ENCODE results near the gene BCAM. TPM values are rescaled to one million over a fixed set of nuclear protein-coding genes. Genes with fewer than 3 reads are reported as not detected.
"Not testable (repeated sequence)": the region's sequence is repeated elsewhere in the genome, so short reads cannot be mapped to it uniquely, and the experiment has no call there.

Gene BCAM
- total and polyA plus RNA-seq, 7 donors: 12.5 to 44.9 (median 20.0) TPM

- no peak for DNase-seq
- H3K36me3 ChIP-seq (ENCODE audit: insufficient read depth in 1 of 2, low read depth in 1 of 2): no peaks in the 10 kb centered on the region
- H3K9me3 ChIP-seq: no peaks in the 10 kb centered on the region
- H3K27me3 ChIP-seq (ENCODE audit: insufficient read depth in 3 of 3, low read length in 2 of 3): no peaks in the 10 kb centered on the region
- intact Hi-C loops (cut with DNase I): no loop called here
- TF ChIP-seq CTCF (IDR thresholded peaks at IDR 0.05): no peak
- no peaks in the 10 kb centered on the region for H3K4me1 ChIP-seq
- no peak overlapping the region for H3K27ac ChIP-seq
- H3K4me3 ChIP-seq: no peak overlapping the region
- WGBS, 3 donors: 70 to 75% (median 74%) methylated on average over 11 of the region's 11 CpGs
- ATAC-seq: no peak
Measured at GRCh38 chr19:44767295-44768180, 41.4 kb upstream of the BCAM start.

GRCh38 chr19:44770550-44771257, 38.2 kb upstream of the BCAM start:
- H3K27me3 ChIP-seq (ENCODE audit: insufficient read depth in 3 of 3, low read length in 2 of 3): no peaks in the 10 kb centered on the region
- intact Hi-C loops (cut with DNase I): loop anchor here (1.0 to 5.0 kb wide), 3 partner anchors 46 to 198 kb away; no protein-coding TSS in a partner anchor
- no peak overlapping the region for H3K27ac ChIP-seq
- DNase-seq (peak; percentile 89 to 94), ATAC-seq (peak; percentile 99 to 100 (median 100))
- H3K4me1 ChIP-seq: no peaks in the 10 kb centered on the region
- H3K36me3 ChIP-seq (ENCODE audit: insufficient read depth in 1 of 2, low read depth in 1 of 2): no peaks in the 10 kb centered on the region
- 27 to 31% (median 29%) methylated on average over 15 of the region's 15 CpGs for WGBS, 3 donors
- no peaks in the 10 kb centered on the region for H3K9me3 ChIP-seq
- TF ChIP-seq CTCF (IDR thresholded peaks at IDR 0.05): peak; percentile 85
- no peak overlapping the region for H3K4me3 ChIP-seq

GRCh38 chr19:44772144-44772543, 36.8 kb upstream of the BCAM start:
- DNase-seq; ATAC-seq; H3K27me3 ChIP-seq (ENCODE audit: insufficient read depth in 3 of 3, low read length in 2 of 3); H3K4me3 ChIP-seq; H3K9me3 ChIP-seq; H3K27ac ChIP-seq; H3K4me1 ChIP-seq; H3K36me3 ChIP-seq (ENCODE audit: insufficient read depth in 1 of 2, low read depth in 1 of 2): not testable (repeated sequence)
- 60 to 74% (median 67%) methylated on average over 15 to 18 of the region's 18 CpGs for WGBS, 3 donors
- intact Hi-C loops (cut with DNase I): loop anchor here in 1 of 2 donors (5.0 kb wide), 1 partner anchor 200 kb away; no protein-coding TSS in a partner anchor

GRCh38 chr19:44772959-44773358, 35.9 kb upstream of the BCAM start:
- Histone ChIP-seq H3K27ac (no peak overlapping the region), H3K27me3 (ENCODE audit: insufficient read depth in 3 of 3, low read length in 2 of 3) (no peaks in the 10 kb centered on the region), H3K4me3 (no peak overlapping the region), H3K4me1 (no peaks in the 10 kb centered on the region), H3K36me3 (ENCODE audit: insufficient read depth in 1 of 2, low read depth in 1 of 2) (no peaks in the 10 kb centered on the region), H3K9me3 (no peaks in the 10 kb centered on the region)
- intact Hi-C loops (cut with DNase I): loop anchor here in 1 of 2 donors (5.0 kb wide), 1 partner anchor 201 kb away; no protein-coding TSS in a partner anchor
- no peak for ATAC-seq
- no peak for TF ChIP-seq CTCF (IDR thresholded peaks at IDR 0.05)
- no peak for DNase-seq
- WGBS, 3 donors: 18 to 30% (median 26%) methylated on average over 3 of the region's 3 CpGs

GRCh38 chr19:44775676-44776240, 33.1 kb upstream of the BCAM start:
- 68 to 84% (median 73%) methylated on average over 6 of the region's 6 CpGs for whole genome bisulfite sequencing, 3 donors
- ATAC-seq: no peak
- intact Hi-C loops (cut with DNase I): no loop called here
- no peak for TF ChIP-seq CTCF (IDR thresholded peaks at IDR 0.05)
- H3K4me3 ChIP-seq: no peak overlapping the region
- H3K36me3 ChIP-seq (ENCODE audit: insufficient read depth in 1 of 2, low read depth in 1 of 2): no peaks in the 10 kb centered on the region
- H3K9me3 ChIP-seq: no peaks in the 10 kb centered on the region
- DNase-seq: no peak
- H3K4me1 ChIP-seq: no peaks in the 10 kb centered on the region
- no peak overlapping the region for H3K27ac ChIP-seq
- H3K27me3 ChIP-seq (ENCODE audit: insufficient read depth in 3 of 3, low read length in 2 of 3): no peaks in the 10 kb centered on the region
